Measurements from ENCODE around the gene HOXB13.

Gene HOXB13

GRCh38 chr17:48730240-48730550 lies 1.6 kb upstream of the HOXB13 start:
- TF ChIP-seq YY1 (IDR thresholded peaks at IDR 0.05; ENCODE audit: insufficient read depth, insufficient read length) (no peak), SUZ12 (IDR thresholded peaks at IDR 0.05; ENCODE audit: extremely low read depth, insufficient read depth, insufficient read length) (no peak), ZNF274 (IDR thresholded peaks at IDR 0.05; ENCODE audit: low read depth, low read length) (no peak)
- no peak overlapping the region for H3K9ac ChIP-seq (ENCODE audit: insufficient read length, low read depth)
- no peak for DNase-seq (ENCODE audit: low read depth, low spot score)
- H3K36me3 ChIP-seq (ENCODE audit: insufficient read depth, insufficient read length, low read length): no peaks in the 10 kb centered on the region
- peaks cover 99% of the 10 kb centered on the region for H3K27me3 ChIP-seq (ENCODE audit: insufficient read depth, insufficient read length)
- peaks cover 8% of the 10 kb centered on the region for H3K4me1 ChIP-seq (ENCODE audit: insufficient read depth, insufficient read length)
- H3K9me3 ChIP-seq (ENCODE audit: insufficient read depth, low read length): no peaks in the 10 kb centered on the region
- H3K4me3 ChIP-seq (ENCODE audit: insufficient read length, low read depth): no peak overlapping the region

- Histone ChIP-seq H3K36me3 (ENCODE audit: insufficient read depth, insufficient read length, low read length) (no peaks in the 10 kb centered on the region), H3K27me3 (ENCODE audit: insufficient read depth, insufficient read length) (peaks cover 99% of the 10 kb centered on the region)
- no peak for DNase-seq (ENCODE audit: low read depth, low spot score)
These were observed 1.0 kb upstream of the HOXB13 start for GRCh38 chr17:48729335-48730239.

GRCh38 chr17:48727415-48728175 lies 955 bp downstream of the HOXB13 start:
- Histone ChIP-seq H3K27me3 (ENCODE audit: insufficient read depth, insufficient read length) (peaks cover 99% of the 10 kb centered on the region), H3K9me3 (ENCODE audit: insufficient read depth, low read length) (no peaks in the 10 kb centered on the region), H3K9ac (ENCODE audit: insufficient read length, low read depth) (no peak overlapping the region), H3K4me3 (ENCODE audit: insufficient read length, low read depth) (no peak overlapping the region), H3K36me3 (ENCODE audit: insufficient read depth, insufficient read length, low read length) (no peaks in the 10 kb centered on the region), H3K4me1 (ENCODE audit: insufficient read depth, insufficient read length) (peaks cover under 1% of the 10 kb centered on the region)
- no peak for TF ChIP-seq SUZ12 (IDR thresholded peaks at IDR 0.05; ENCODE audit: extremely low read depth, insufficient read depth, insufficient read length)
- TF ChIP-seq YY1 (IDR thresholded peaks at IDR 0.05; ENCODE audit: insufficient read depth, insufficient read length): no peak
- no peak for TF ChIP-seq ZNF274 (IDR thresholded peaks at IDR 0.05; ENCODE audit: low read depth, low read length)
- no peak for DNase-seq (ENCODE audit: low read depth, low spot score)

More at GRCh38 chr17:48729335-48730239, 1.0 kb upstream of the HOXB13 start:
- TF ChIP-seq ZNF274 (IDR thresholded peaks at IDR 0.05; ENCODE audit: low read depth, low read length): no peak
- TF ChIP-seq YY1 (IDR thresholded peaks at IDR 0.05; ENCODE audit: insufficient read depth, insufficient read length): no peak
- TF ChIP-seq SUZ12 (IDR thresholded peaks at IDR 0.05; ENCODE audit: extremely low read depth, insufficient read depth, insufficient read length): no peak
- H3K4me1 ChIP-seq (ENCODE audit: insufficient read depth, insufficient read length): peaks cover 8% of the 10 kb centered on the region
- peak overlapping the region; percentile 59 for H3K9ac ChIP-seq (ENCODE audit: insufficient read length, low read depth)
- H3K4me3 ChIP-seq (ENCODE audit: insufficient read length, low read depth): peak overlapping the region; percentile 41
- no peaks in the 10 kb centered on the region for H3K9me3 ChIP-seq (ENCODE audit: insufficient read depth, low read length)

GRCh38 chr17:48726916-48727286 lies 1.6 kb downstream of the HOXB13 start:
- Histone ChIP-seq H3K9ac (ENCODE audit: insufficient read length, low read depth) (no peak overlapping the region), H3K27me3 (ENCODE audit: insufficient read depth, insufficient read length) (peaks cover 99% of the 10 kb centered on the region), H3K4me1 (ENCODE audit: insufficient read depth, insufficient read length) (peaks cover 3% of the 10 kb centered on the region), H3K36me3 (ENCODE audit: insufficient read depth, insufficient read length, low read length) (no peaks in the 10 kb centered on the region), H3K4me3 (ENCODE audit: insufficient read length, low read depth) (no peak overlapping the region), H3K9me3 (ENCODE audit: insufficient read depth, low read length) (no peaks in the 10 kb centered on the region)
- no peak for TF ChIP-seq YY1 (IDR thresholded peaks at IDR 0.05; ENCODE audit: insufficient read depth, insufficient read length)
- TF ChIP-seq ZNF274 (IDR thresholded peaks at IDR 0.05; ENCODE audit: low read depth, low read length): no peak
- TF ChIP-seq SUZ12 (IDR thresholded peaks at IDR 0.05; ENCODE audit: extremely low read depth, insufficient read depth, insufficient read length): no peak
- no peak for DNase-seq (ENCODE audit: low read depth, low spot score)

- TF ChIP-seq SUZ12 (IDR thresholded peaks at IDR 0.05; ENCODE audit: extremely low read depth, insufficient read depth, insufficient read length) (no peak), YY1 (IDR thresholded peaks at IDR 0.05; ENCODE audit: insufficient read depth, insufficient read length) (no peak), ZNF274 (IDR thresholded peaks at IDR 0.05; ENCODE audit: low read depth, low read length) (no peak)
- Histone ChIP-seq H3K9ac (ENCODE audit: insufficient read length, low read depth) (no peak overlapping the region), H3K4me1 (ENCODE audit: insufficient read depth, insufficient read length) (peaks cover 3% of the 10 kb centered on the region), H3K27me3 (ENCODE audit: insufficient read depth, insufficient read length) (peaks cover 99% of the 10 kb centered on the region), H3K4me3 (ENCODE audit: insufficient read length, low read depth) (no peak overlapping the region), H3K36me3 (ENCODE audit: insufficient read depth, insufficient read length, low read length) (no peaks in the 10 kb centered on the region), H3K9me3 (ENCODE audit: insufficient read depth, low read length) (no peaks in the 10 kb centered on the region)
- DNase-seq (ENCODE audit: low read depth, low spot score): no peak
These were observed 2.2 kb downstream of the HOXB13 start for GRCh38 chr17:48726114-48726915.

GRCh38 chr17:48725288-48726064 lies 3.1 kb downstream of the HOXB13 start:
- TF ChIP-seq ZNF274 (IDR thresholded peaks at IDR 0.05; ENCODE audit: low read depth, low read length): no peak
- no peak for TF ChIP-seq SUZ12 (IDR thresholded peaks at IDR 0.05; ENCODE audit: extremely low read depth, insufficient read depth, insufficient read length)
- no peak for TF ChIP-seq YY1 (IDR thresholded peaks at IDR 0.05; ENCODE audit: insufficient read depth, insufficient read length)
- Histone ChIP-seq H3K36me3 (ENCODE audit: insufficient read depth, insufficient read length, low read length) (no peaks in the 10 kb centered on the region), H3K4me3 (ENCODE audit: insufficient read length, low read depth) (no peak overlapping the region), H3K9ac (ENCODE audit: insufficient read length, low read depth) (no peak overlapping the region), H3K9me3 (ENCODE audit: insufficient read depth, low read length) (no peaks in the 10 kb centered on the region), H3K4me1 (ENCODE audit: insufficient read depth, insufficient read length) (peaks cover 3% of the 10 kb centered on the region), H3K27me3 (ENCODE audit: insufficient read depth, insufficient read length) (peaks cover 99% of the 10 kb centered on the region)
- no peak for DNase-seq (ENCODE audit: low read depth, low spot score)

All from NT2/D1 (cell line).